ENCODE measurements around the gene AMFR. TPM values are rescaled to one million over a fixed set of nuclear protein-coding genes. Genes with fewer than 3 reads are reported as not detected.

AMFR gene
- polyA plus RNA-seq, 3 donors, result 36.6 to 47.3 (median 38.0) TPM

DNA sequence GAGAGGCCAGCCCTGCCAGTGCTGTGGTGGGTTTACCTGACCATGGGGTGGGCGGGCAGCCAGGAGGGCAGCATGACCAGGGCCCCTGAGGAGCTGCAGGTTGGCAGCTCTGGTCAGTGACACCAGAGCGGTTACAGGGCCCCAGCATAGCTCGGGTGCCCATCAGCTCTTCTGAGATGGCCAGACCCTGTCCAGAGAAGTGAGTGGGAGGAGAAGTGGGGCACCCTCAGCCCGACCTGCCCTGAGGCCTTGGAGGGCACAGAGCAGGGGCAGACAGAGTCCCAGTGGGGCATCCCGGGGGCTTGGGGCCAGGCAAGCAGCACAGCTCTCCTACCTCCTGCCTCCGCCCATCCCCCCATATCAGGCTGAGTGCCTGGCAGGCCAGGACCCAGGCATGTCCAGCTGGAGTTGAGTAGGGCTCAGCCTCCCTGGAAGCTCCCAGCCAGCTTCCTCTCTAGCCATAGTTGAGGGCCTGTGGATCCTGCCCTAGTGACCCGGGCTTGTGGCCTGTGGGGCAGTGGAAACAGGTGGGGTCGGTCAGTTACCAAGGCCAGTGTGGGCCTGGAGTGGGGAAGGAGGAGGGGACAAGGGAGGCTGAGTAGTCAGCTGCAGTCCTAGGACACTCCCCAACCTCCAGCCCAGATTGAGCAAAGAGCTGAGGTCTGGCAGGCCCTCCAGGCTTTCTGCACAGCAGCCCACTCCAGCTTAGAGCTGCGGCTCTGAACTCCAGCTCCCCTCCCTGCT, 83.5 kb downstream of the AMFR start:
- no peak overlapping the region for H3K27ac ChIP-seq (ENCODE audit: low read depth, low read length)
- 66 to 80% (median 74%) methylated on average over 9 of the region's 9 CpGs for WGBS, 3 donors

DNA sequence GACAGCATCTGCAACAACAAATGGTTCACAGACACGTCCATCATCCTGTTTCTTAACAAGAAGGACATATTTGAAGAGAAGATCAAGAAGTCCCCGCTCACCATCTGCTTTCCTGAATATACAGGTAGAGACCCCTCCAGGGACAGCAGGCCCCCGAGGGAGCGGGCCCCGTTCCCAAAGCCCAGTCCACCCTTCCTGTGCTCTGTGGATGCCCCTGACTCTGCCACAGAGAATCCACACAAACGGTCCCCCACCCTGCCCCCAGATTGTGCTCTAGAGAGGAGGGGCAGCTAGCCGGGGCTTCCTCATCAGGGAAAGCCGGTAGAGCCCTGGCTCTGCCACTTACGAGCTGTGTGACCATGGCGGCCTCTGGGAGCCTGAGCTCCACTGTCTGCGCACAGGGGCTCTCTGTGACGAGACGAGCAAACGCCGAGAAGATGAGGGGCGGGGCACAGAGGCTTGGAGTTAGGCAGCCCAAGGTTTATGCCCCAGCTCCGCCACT, 84.4 kb downstream of the AMFR start:
- WGBS, 3 donors, result 68 to 91% (median 89%) methylated on average over 17 of the region's 17 CpGs
- no peak overlapping the region for H3K27ac ChIP-seq (ENCODE audit: low read depth, low read length)

DNA sequence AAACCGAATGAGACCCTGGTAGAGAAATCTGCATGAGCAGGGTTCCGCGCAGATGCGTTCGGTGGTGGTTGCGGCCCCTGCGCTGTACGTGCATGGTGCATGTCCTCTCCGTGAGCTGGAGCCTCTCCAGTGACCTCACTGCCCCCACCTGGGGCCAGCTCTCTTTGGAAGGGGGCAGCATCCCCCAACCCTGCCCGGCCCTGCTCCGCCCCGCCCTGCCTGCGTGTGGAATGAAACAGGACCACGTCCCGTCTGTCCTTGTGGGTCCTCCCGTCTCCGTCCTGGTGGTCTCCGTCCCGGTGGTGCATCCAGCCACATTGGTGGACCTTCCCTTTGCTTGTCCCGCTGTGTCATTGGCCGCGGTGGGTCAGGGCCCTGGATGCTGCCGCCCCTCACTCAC, 84.9 kb downstream of the AMFR start:
- WGBS, 3 donors, result 86 to 96% (median 92%) methylated on average over 23 of the region's 23 CpGs
- H3K27ac ChIP-seq (ENCODE audit: low read depth, low read length), result no peak overlapping the region

DNA sequence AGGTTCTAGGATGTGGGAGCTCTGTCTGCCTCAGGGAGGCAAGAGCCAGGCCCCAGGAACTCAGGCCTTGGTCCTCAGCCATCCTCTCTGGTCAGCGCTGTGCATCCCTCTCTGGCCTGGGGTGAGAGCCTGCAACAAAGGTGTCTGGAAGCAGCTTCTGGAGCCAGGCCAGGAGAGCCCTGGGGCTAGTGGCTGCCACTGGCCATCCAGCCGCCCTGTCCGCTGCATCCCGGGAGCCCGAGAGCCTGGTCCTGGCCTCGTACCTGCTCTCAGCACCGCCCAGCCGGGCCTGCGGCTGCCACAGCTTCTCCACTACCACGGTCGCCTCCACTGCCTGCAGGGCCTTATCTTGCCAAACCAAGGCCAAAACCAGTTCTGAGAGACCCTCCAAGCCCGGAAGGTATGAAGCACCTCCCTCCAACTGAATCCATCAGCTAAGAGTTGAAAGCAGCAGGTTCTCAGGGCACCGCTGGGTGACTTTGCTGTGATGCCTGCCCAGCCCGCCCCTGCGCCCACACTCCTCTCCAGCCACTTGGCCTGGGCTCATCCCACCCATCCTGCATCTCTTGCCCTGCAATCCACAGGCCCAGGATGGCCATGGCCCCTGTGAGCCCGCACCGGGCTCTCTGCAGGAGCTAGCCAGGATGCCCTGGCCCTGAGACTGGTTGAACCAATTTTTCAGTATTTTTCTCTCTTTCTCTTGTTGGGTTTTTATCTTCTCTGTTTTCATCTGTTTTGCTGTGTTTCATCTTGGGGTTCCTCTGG, 85.7 kb downstream of the AMFR start:
- 88 to 96% (median 96%) methylated on average over 16 to 17 of the region's 17 CpGs for WGBS, 3 donors

DNA sequence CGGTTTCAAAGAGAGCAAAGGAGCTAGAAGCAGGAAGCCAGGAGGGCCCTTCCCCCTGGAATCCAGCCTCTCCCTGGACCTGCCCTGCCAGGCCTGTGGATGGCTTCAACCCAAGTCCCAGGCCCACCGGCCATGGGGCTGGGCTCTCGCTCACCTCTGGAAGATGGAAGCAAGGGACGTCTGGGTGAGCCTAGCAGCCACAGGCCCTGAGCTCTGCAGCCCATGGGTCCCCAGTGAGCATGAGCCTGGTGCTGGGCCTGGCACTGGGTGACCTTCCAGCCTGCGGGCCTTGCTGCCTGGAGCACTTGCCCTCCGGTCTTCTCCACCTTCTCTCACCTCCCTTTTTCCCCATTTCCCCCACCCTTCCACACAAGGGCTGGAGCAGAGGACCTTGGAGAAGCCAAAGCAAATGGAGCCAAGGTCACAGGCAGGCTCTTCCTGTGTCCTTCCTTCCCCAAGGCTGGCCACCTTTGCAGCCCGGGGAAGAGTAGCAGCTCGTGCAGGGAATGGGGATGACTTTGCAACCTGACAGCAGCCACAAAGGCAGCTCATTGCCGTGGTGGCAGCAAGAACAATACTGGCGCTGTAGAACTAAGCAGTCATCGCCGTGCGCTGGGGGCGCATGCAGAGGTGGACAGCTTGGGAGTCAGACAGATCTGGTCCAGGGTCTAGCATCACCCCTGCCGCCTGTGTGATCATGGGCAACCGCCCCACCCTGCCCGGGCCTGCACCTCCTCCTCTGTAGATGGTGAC, 86.6 kb downstream of the AMFR start:
- 85 to 87% (median 87%) methylated on average over 17 of the region's 17 CpGs for WGBS, 3 donors
- no peak overlapping the region for H3K27ac ChIP-seq (ENCODE audit: low read depth, low read length)

More for the DNA sequence above, 85.7 kb downstream of the AMFR start:
- H3K27ac ChIP-seq (ENCODE audit: low read depth, low read length), result no peak overlapping the region

DNA sequence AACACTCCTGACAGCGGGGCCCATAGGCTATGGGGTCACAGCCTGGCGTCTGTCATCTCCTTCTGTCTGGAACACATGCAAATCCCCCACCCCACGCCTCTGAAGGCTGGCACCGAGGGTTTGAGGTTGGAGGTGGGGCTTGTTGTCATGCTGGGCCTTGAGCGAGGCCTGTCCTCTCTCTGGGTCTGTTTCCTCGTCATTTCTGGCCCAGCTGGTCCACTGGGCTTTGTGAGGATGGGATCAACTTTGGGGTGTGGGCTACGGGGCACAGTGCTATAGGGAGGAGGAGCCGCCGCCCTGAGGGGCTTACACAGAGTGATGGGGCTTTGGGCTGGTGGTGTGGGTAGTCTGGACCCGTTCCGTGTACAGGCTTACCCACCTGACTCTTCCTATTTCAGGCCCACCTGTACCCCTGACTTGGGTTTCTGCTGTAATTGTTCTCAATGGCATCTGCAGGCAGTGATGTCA, 87.5 kb downstream of the AMFR start:
- H3K27ac ChIP-seq (ENCODE audit: low read depth, low read length), result no peak overlapping the region
- WGBS, 3 donors, result 84 to 91% (median 89%) methylated on average over 11 of the region's 11 CpGs

DNA sequence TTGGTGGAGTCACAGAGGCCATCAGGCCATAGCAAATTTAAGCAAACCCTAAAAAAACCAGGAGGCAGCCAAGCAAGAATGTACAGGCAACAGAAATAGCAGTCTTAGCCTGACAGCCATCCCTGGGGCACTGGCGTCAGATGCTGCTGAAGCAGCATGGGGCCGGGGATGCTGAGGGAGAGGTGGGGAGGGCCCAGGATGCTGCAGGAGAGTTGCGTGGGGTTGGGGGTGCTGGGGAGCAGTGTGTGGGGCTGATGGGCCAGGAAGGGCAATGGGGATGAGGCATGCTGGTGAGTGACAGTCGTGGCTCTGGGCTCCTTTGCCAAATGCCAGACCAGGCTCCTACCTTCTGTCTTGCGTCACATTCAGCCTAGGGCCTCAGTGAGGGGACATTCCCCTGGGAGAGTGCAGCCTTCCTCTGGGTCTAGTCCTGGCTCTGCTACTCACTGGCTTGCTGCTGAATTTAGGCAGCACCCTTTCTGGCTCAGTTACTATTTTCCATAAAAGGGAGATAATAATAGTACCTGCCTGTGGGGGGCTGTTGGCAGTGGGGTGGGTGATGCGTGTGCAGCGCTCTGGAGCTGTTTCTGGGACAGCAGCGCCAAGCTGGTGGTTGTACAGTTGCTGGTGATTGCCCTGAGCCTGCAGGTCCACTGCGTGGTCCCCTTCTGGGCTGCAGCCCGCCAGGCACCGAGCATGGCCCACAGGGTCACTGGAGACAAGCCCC, 88.1 kb downstream of the AMFR start:
- no peak overlapping the region for H3K27ac ChIP-seq (ENCODE audit: low read depth, low read length)
- 87 to 93% (median 88%) methylated on average over 10 to 11 of the region's 11 CpGs for WGBS, 3 donors

DNA sequence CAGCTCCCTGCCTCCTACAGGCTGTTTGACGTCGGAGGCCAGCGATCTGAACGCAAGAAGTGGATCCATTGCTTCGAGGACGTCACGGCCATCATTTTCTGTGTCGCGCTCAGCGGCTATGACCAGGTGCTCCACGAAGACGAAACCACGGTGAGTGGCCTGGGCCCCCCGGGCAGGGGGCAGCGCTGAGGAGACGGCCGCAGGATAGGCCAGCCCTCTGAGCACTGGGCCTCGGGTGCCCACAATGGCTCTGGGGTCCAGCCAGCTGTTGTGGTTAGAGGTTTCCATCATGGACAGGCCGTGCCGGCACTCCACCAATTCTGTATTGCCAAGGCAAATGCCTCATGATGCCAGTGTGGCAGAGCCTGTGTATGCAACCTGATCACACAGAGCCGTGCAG, 88.6 kb downstream of the AMFR start:
- H3K27ac ChIP-seq (ENCODE audit: low read depth, low read length), result no peak overlapping the region
- 87 to 95% (median 94%) methylated on average over 20 to 21 of the region's 21 CpGs for WGBS, 3 donors

DNA sequence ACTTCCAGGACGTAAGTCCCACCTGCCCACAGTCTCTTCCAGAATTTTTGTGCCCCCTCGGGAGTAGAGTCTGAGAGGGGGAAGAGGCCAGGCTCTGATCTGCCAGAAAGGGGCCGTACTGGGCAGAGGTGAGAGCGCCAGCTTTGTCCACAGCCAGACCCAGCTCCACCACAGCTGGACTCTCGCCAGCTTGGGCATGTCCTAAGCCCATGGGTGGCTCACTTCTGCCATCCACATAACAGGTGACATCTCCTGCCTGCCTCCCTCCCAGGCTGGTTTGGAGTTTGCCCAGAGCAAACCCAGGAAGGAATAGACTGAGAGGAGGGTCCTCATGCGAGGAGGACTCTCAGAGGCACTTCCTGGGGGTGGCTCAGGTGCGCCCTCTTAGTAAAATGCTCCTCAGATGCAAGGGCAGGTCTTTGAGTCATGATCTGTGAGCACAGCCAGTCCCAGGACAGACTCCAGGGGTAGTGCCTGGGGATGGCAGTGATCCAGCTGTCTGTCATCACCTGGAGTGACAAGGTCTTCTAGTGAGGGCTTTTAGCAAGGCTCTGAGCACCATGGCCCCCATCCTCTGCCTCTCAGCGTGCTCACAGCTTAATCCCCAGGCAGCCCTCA, 89.2 kb downstream of the AMFR start:
- 79 to 94% (median 89%) methylated on average over 8 of the region's 8 CpGs for WGBS, 3 donors
- H3K27ac ChIP-seq (ENCODE audit: low read depth, low read length), result no peak overlapping the region

DNA sequence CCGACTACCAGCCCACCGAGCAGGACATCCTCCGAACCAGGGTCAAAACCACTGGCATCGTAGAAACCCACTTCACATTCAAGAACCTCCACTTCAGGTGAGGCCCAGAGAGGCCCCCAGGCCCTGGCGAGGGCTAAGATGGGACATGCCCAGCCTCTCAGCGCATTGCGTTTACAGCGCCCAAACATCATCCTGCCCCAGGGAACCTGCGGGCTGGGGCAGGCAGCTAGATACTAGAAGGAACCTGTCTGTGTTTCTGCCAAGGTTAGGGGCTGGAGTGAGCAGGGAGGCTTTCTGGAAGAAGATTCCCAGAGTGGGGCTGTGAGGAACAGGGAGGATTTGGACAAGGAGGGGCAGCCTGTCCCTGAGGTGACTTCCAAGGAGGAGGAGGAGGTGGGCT, 90.6 kb downstream of the AMFR start:
- H3K27ac ChIP-seq (ENCODE audit: low read depth, low read length), result no peak overlapping the region
- 85 to 91% (median 90%) methylated on average over 9 of the region's 9 CpGs for WGBS, 3 donors

DNA sequence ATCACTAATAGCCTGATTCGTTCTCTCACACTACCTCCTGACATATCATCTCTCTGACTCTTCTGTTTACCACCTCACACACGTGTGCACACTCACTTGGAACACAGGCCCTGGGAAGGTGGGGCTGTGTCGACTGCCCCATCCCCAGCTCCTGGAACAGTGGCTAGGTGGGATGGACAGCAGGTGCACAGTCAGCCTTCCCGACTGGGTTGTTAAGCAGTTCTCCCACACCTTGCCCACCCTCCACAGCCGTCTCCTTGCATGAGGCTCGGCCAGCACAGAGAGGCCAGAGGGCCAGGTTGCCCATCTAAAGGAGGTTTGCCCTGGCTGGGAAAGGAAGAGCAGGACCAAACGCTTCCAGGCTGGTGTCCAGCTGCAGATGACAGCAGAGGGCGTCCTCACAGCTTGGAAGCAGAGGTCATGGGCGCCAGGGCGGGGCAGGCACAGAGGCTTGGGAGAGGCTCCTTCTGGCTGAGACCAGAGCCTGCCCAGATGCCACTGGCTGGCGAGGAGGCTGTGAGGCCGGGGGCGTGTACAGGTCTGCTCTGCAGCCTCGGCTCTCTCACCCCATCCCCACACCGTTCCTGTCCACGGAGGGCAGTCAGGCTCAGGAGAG, 92.8 kb downstream of the AMFR start:
- H3K27ac ChIP-seq (ENCODE audit: low read depth, low read length), result no peak overlapping the region
- WGBS, 3 donors, result 53 to 71% (median 60%) methylated on average over 16 of the region's 16 CpGs

DNA sequence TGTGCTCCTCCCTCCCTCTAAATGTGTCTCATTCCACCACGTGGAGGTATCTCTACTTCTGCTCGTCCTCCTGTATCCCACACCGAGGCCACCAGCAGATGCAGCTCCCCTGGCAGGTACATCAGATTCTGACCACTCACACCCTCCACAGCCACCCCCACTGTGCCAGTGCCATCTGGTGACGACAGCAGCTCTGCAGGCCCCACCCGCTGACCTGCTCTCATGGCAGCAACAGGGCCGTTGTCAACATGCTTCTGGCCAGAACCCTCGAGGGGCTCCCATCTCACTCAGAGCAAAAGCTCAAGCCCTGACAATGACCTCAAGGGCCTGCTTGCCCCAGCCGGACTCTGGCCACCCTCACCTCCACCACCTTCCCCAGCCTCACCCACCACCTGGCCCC, 93.4 kb downstream of the AMFR start:
- WGBS, 3 donors, result 72 to 88% (median 77%) methylated on average over 8 of the region's 8 CpGs
- H3K27ac ChIP-seq (ENCODE audit: low read depth, low read length), result no peak overlapping the region

DNA sequence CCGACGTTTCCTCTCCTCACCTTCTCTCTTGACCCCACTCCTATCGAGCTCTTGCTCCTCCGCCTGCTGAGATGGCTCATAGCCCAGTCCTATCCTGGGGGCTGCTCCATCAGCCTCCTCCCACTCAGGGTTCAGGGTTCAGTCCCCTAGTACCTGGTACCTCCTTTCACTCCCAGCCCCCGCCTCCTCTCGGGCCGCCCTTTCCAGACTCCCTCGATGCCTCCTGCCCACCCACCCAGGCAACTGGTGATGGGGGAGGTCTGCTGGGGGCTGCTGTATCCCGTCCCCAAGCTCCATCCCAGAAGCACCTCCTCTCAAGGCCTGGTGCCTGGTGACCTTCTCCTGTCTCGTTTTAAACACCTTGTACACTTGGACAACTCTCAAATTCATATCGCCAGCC, 93.9 kb downstream of the AMFR start:
- no peak overlapping the region for H3K27ac ChIP-seq (ENCODE audit: low read depth, low read length)
- WGBS, 3 donors, result 73 to 85% (median 82%) methylated on average over 11 of the region's 11 CpGs

DNA sequence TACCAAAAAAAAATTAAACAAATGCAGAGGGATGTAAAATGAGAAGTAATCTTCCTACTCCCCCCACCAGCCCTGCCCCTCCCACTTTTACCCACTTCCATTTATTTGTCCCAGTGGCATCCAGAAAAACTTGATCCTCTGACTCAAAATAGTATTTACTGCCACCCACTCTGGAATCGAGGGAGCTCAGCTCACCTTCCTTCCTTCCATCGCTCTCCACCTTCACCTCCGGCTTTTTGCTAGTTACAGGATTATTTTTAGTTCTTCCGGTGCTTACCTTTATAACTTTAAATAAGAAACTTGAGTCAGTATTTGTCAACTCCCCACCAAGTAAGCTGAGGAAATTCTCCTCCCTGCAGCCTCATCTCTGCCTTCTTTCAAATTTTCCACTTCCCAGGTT, 94.9 kb downstream of the AMFR start:
- no peak overlapping the region for H3K27ac ChIP-seq (ENCODE audit: low read depth, low read length)
- 75 to 81% (median 79%) methylated on average over 4 of the region's 4 CpGs for WGBS, 3 donors

DNA sequence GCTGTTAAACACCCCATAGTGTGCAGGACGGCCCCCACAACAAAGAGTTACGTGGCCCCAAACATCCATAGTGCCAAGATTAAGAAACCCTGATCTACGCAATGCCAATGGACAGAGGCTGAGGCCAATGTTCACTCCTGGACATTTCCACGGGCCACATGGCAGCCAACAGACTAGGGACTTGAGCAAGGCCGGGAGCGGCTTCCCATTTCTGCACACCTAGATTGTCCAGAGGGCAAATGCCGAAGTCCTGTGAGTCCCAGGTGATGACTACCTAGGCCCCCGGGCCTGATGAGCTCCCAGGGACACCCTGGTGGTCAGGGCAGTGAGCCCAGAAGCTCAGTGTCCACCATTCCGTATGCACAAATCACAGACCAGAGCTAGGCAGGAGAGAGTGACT, 95.5 kb downstream of the AMFR start:
- WGBS, 3 donors, result 82 to 90% (median 90%) methylated on average over 9 of the region's 9 CpGs
- no peak overlapping the region for H3K27ac ChIP-seq (ENCODE audit: low read depth, low read length)

DNA sequence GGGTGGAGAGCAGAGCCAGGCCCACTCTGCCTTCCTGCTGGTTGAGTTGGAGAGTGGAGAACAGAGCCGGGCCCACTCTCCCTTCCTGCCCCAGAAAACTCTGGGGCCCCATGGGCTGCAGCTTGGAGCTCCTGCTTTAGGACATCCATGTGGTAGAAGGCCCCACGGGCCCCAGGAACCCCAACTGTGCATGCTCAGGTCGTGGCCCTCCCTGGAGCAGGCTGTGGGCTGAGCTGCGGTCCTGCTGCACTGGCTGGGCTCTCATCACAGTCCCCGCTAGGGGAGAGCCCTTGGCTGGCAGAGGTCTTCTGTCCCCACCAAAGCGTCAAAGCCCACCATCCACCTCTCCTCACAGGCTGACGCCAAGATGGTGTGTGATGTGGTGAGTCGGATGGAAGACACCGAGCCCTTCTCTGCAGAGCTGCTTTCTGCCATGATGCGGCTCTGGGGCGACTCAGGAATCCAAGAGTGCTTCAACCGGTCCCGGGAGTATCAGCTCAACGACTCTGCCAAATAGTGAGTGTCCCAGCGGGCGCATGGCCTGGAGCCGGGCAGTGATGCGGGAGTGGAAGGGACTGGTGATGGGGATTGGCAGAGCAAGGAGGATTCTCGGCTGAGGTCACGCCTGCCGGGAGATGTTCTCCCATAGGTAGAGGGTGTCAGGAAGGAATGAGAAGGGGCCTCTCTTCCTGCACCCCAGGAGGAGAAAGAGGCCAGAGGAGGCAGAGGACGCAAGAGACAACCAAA, 96.9 kb downstream of the AMFR start:
- WGBS, 3 donors, result 89 to 94% (median 90%) methylated on average over 22 of the region's 22 CpGs
- H3K27ac ChIP-seq (ENCODE audit: low read depth, low read length), result no peak overlapping the region

DNA sequence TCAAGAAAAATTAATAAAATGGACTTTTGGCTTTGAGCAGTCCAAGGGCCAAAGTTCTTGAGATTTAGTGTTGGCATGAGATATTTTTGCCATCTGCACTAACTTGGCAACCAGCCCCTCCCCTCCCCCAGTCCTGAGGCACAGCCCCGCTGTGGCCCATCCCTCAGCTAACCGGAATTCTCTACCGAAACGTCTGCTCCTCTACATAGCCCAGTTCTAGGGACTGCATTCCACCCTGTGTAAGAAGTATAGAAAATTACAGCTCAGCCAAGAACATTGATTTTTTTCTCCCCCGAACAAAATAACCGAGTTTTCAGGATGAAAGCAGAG, 97.5 kb downstream of the AMFR start:
- H3K27ac ChIP-seq (ENCODE audit: low read depth, low read length), result no peak overlapping the region
- 72 to 88% (median 86%) methylated on average over 6 of the region's 6 CpGs for WGBS, 3 donors
